HG03521 (cell line): ENCODE results near the gene HS3ST5.

Experiments
- ATAC-seq: cut with Tn5 transposase; IDR thresholded peaks from one replicate; pipeline ENCODE4 v1.9.1; 2021; ENCODE audit warnings: mild to moderate bottlenecking, moderate library complexity; ENCODE audit not compliant: unreplicated experiment

HS3ST5 gene

GRCh38 chr6:114202389-114202788 is 140.4 kb downstream of the HS3ST5 start:
- no peak for ATAC-seq

- no peak for ATAC-seq
These were observed 141.9 kb downstream of the HS3ST5 start for GRCh38 chr6:114200891-114201290.

GRCh38 chr6:114195631-114196403 is 147.0 kb downstream of the HS3ST5 start:
- no peak for ATAC-seq

- no peak for ATAC-seq
These were observed 147.8 kb downstream of the HS3ST5 start for GRCh38 chr6:114195027-114195365.

GRCh38 chr6:114194362-114195026 is 148.3 kb downstream of the HS3ST5 start:
- no peak for ATAC-seq

- no peak for ATAC-seq
These were observed 155.3 kb downstream of the HS3ST5 start for GRCh38 chr6:114187563-114187962.

GRCh38 chr6:114181664-114182063 is 161.2 kb downstream of the HS3ST5 start:
- ATAC-seq: no peak

GRCh38 chr6:114179411-114179810 is 163.4 kb downstream of the HS3ST5 start:
- no peak for ATAC-seq

GRCh38 chr6:114176726-114177125 is 166.1 kb downstream of the HS3ST5 start:
- ATAC-seq: no peak

GRCh38 chr6:114172576-114173260 is 170.1 kb downstream of the HS3ST5 start:
- ATAC-seq: no peak

GRCh38 chr6:114171473-114171872 is 171.3 kb downstream of the HS3ST5 start:
- ATAC-seq: no peak

GRCh38 chr6:114170958-114171387 is 171.8 kb downstream of the HS3ST5 start:
- no peak for ATAC-seq

GRCh38 chr6:114170372-114170771 is 172.5 kb downstream of the HS3ST5 start:
- no peak for ATAC-seq

GRCh38 chr6:114169763-114170162 is 173.1 kb downstream of the HS3ST5 start:
- no peak for ATAC-seq

GRCh38 chr6:114167583-114168576 is 174.9 kb downstream of the HS3ST5 start:
- ATAC-seq: no peak

- ATAC-seq: no peak
These were observed 178.6 kb downstream of the HS3ST5 start for GRCh38 chr6:114164207-114164606.

- ATAC-seq: no peak
These were observed 180.0 kb downstream of the HS3ST5 start for GRCh38 chr6:114162691-114163347.

- no peak for ATAC-seq
These were observed 181.9 kb downstream of the HS3ST5 start for GRCh38 chr6:114160881-114161280.

GRCh38 chr6:114159727-114160126 is 183.1 kb downstream of the HS3ST5 start:
- no peak for ATAC-seq
